ENCODE data around the gene SOX8.

SOX8 gene

DNA sequence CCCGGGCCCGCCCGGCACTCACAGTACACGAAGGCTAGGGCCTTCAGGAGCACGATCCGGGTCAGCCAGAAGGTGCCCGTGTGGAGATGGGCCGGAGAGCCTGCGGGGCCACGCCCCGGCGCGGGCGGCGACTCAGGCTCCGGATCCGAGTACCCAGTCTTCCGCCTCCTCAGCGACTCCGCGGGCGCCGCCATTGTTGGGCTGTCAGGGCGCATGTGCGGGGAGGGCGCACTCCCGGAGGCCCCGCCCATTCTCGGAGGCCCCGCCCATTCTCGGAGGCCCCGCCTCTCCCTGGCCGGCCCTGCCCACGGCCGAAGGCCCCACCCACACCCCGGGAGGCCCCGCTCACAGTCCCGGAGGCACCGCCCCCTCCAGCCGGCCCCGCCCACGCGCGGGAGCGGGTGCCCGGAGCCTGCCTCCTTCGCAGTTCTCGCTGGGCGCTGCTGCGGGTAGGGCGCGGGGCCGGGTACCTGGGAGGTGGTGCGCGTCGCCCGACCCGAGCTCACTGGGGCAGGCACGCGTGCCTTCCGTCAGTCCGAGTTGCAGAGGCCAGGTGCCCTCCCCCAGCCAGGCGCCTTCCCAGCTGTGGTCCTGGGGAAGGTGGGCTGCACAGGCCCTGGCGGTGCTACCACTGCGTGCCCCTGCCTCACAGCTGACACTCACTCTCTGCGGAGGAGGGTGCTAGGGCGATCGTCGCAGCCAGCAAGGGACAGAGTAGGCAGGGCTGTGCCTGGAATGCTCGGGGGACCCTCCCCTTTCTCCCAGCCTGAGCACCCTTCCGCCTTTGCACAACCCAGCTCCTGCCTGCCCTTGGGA lies 10.6 kb upstream of the SOX8 start, which contains the start of gene LMF1:
Gene LMF1 (minus strand): TSS at position 219 of the 816 bp plus-strand sequence. CDS start 4 bp downstream, at position 215.
- peak within 1 kb of the TSS; percentile 65 to 81 for H3K9ac ChIP-seq (ENCODE audit: low read depth in 1 of 2, low read length in 2 of 2)
- H3K27ac ChIP-seq (ENCODE audit: low read depth in 2 of 2, low read length in 2 of 2), result peak within 1 kb of the TSS; percentile 87 to 89
- H3K4me3 ChIP-seq (ENCODE audit: low read length in 2 of 2), result peak within 1 kb of the TSS; percentile 75 to 88
- peaks cover 8 to 11% of the 10 kb centered on the region in 2 donors for H3K4me1 ChIP-seq (ENCODE audit: control insufficient read depth in 2 of 2, insufficient read depth in 2 of 2, low read length in 2 of 2)
- H3K9me3 ChIP-seq (ENCODE audit: control insufficient read depth in 2 of 2, low read length in 2 of 2), result no peaks in the 10 kb centered on the region
- no peaks in the 10 kb centered on the region for H3K27me3 ChIP-seq (ENCODE audit: control insufficient read depth in 2 of 2, insufficient read depth in 2 of 2, low read length in 2 of 2)
- H3K36me3 ChIP-seq (ENCODE audit: control insufficient read depth in 2 of 2, insufficient read depth in 2 of 2, low read length in 2 of 2), result peaks cover 0 to 2% of the 10 kb centered on the region in 2 donors

DNA sequence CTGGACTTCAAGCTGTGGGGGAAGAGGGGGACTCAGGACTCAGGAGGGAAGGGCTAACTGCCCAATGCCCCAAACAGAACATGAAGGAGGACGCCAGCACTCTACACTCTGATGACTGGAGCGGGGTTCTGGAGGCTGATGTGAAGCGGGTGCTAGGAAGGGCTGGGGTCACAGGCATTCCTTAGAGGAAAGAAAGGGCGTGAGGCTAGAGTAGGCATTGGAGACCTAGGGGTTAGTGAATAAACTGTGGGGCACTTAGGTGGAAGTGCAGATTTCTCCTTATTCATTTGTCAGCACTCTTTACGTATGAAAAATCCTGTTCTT lies 10.0 kb upstream of the SOX8 start:
- H3K4me3 ChIP-seq (ENCODE audit: low read length in 2 of 2), result no peak overlapping the region
- H3K36me3 ChIP-seq (ENCODE audit: control insufficient read depth in 2 of 2, insufficient read depth in 2 of 2, low read length in 2 of 2), result no peaks in the 10 kb centered on the region
- no peaks in the 10 kb centered on the region for H3K27me3 ChIP-seq (ENCODE audit: control insufficient read depth in 2 of 2, insufficient read depth in 2 of 2, low read length in 2 of 2)
- peaks cover 8 to 11% of the 10 kb centered on the region in 2 donors for H3K4me1 ChIP-seq (ENCODE audit: control insufficient read depth in 2 of 2, insufficient read depth in 2 of 2, low read length in 2 of 2)
- no peaks in the 10 kb centered on the region for H3K9me3 ChIP-seq (ENCODE audit: control insufficient read depth in 2 of 2, low read length in 2 of 2)
- H3K9ac ChIP-seq (ENCODE audit: low read depth in 1 of 2, low read length in 2 of 2), result no peak overlapping the region
- H3K27ac ChIP-seq (ENCODE audit: low read depth in 2 of 2, low read length in 2 of 2), result no peak overlapping the region

GRCh38 chr16:971981-972315 lies 9.6 kb upstream of the SOX8 start:
- H3K27ac ChIP-seq (ENCODE audit: low read depth in 2 of 2, low read length in 2 of 2), result peak overlapping the region in 1 of 2 donors; percentile 11
- H3K9ac ChIP-seq (ENCODE audit: low read depth in 1 of 2, low read length in 2 of 2), result no peak overlapping the region
- H3K4me1 ChIP-seq (ENCODE audit: control insufficient read depth in 2 of 2, insufficient read depth in 2 of 2, low read length in 2 of 2), result peaks cover 8 to 11% of the 10 kb centered on the region in 2 donors

GRCh38 chr16:972316-973002 lies 9.1 kb upstream of the SOX8 start:
- Histone ChIP-seq H3K27me3 (ENCODE audit: control insufficient read depth in 2 of 2, insufficient read depth in 2 of 2, low read length in 2 of 2) (no peaks in the 10 kb centered on the region), H3K9me3 (ENCODE audit: control insufficient read depth in 2 of 2, low read length in 2 of 2) (no peaks in the 10 kb centered on the region), H3K9ac (ENCODE audit: low read depth in 1 of 2, low read length in 2 of 2) (no peak overlapping the region), H3K4me1 (ENCODE audit: control insufficient read depth in 2 of 2, insufficient read depth in 2 of 2, low read length in 2 of 2) (peaks cover 8 to 11% of the 10 kb centered on the region in 2 donors), H3K36me3 (ENCODE audit: control insufficient read depth in 2 of 2, insufficient read depth in 2 of 2, low read length in 2 of 2) (no peaks in the 10 kb centered on the region), H3K27ac (ENCODE audit: low read depth in 2 of 2, low read length in 2 of 2) (peak overlapping the region in 1 of 2 donors; percentile 11), H3K4me3 (ENCODE audit: low read length in 2 of 2) (no peak overlapping the region)

More at GRCh38 chr16:971981-972315, 9.6 kb upstream of the SOX8 start:
- Histone ChIP-seq H3K9me3 (ENCODE audit: control insufficient read depth in 2 of 2, low read length in 2 of 2) (no peaks in the 10 kb centered on the region), H3K27me3 (ENCODE audit: control insufficient read depth in 2 of 2, insufficient read depth in 2 of 2, low read length in 2 of 2) (no peaks in the 10 kb centered on the region), H3K36me3 (ENCODE audit: control insufficient read depth in 2 of 2, insufficient read depth in 2 of 2, low read length in 2 of 2) (no peaks in the 10 kb centered on the region), H3K4me3 (ENCODE audit: low read length in 2 of 2) (no peak overlapping the region)

- peaks cover 0 to 9% of the 10 kb centered on the region in 2 donors for H3K27me3 ChIP-seq (ENCODE audit: control insufficient read depth in 2 of 2, insufficient read depth in 2 of 2, low read length in 2 of 2)
- H3K4me3 ChIP-seq (ENCODE audit: low read length in 2 of 2), result no peak overlapping the region
- H3K27ac ChIP-seq (ENCODE audit: low read depth in 2 of 2, low read length in 2 of 2), result no peak overlapping the region
- no peak overlapping the region for H3K9ac ChIP-seq (ENCODE audit: low read depth in 1 of 2, low read length in 2 of 2)
- no peaks in the 10 kb centered on the region for H3K36me3 ChIP-seq (ENCODE audit: control insufficient read depth in 2 of 2, insufficient read depth in 2 of 2, low read length in 2 of 2)
- no peaks in the 10 kb centered on the region for H3K9me3 ChIP-seq (ENCODE audit: control insufficient read depth in 2 of 2, low read length in 2 of 2)
- H3K4me1 ChIP-seq (ENCODE audit: control insufficient read depth in 2 of 2, insufficient read depth in 2 of 2, low read length in 2 of 2), result peaks cover 8 to 11% of the 10 kb centered on the region in 2 donors
Measured at GRCh38 chr16:973366-973765, 8.2 kb upstream of the SOX8 start.

DNA sequence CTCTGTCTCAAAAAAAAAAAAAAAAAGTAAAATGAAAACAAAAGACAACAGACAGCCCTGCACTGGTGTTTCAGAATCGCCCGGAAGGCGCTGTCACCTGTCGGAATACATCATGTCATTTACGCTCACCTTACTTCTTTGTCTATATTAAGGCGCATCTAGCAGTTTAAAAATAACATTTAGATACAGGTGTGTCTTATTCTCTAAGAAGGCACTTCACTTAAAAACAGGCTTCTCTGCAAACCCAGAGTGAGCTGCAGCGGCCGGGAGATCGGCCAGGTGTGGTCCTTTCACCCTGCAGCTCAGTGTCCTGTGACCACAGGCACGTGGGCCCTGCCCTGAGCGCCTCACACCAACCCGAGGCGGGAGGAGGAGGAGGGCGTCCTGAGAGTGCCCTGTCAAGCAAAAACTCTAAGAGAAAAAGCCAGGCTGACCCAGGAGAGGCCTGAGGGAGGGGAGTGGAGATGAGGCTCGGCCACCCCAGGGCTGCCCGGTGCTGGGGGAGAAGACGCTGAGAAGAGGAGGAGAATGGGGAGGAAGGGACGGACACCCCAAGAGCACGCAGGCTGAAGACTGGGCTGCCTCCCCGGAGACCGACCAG lies 7.5 kb upstream of the SOX8 start:
- H3K4me3 ChIP-seq (ENCODE audit: low read length in 2 of 2), result no peak overlapping the region
- H3K36me3 ChIP-seq (ENCODE audit: control insufficient read depth in 2 of 2, insufficient read depth in 2 of 2, low read length in 2 of 2), result no peaks in the 10 kb centered on the region
- H3K27ac ChIP-seq (ENCODE audit: low read depth in 2 of 2, low read length in 2 of 2), result no peak overlapping the region
- H3K27me3 ChIP-seq (ENCODE audit: control insufficient read depth in 2 of 2, insufficient read depth in 2 of 2, low read length in 2 of 2), result peaks cover 0 to 16% of the 10 kb centered on the region in 2 donors
- peaks cover 8 to 11% of the 10 kb centered on the region in 2 donors for H3K4me1 ChIP-seq (ENCODE audit: control insufficient read depth in 2 of 2, insufficient read depth in 2 of 2, low read length in 2 of 2)
- H3K9me3 ChIP-seq (ENCODE audit: control insufficient read depth in 2 of 2, low read length in 2 of 2), result no peaks in the 10 kb centered on the region
- H3K9ac ChIP-seq (ENCODE audit: low read depth in 1 of 2, low read length in 2 of 2), result no peak overlapping the region

- no peak overlapping the region for H3K9ac ChIP-seq (ENCODE audit: low read depth in 1 of 2, low read length in 2 of 2)
- H3K36me3 ChIP-seq (ENCODE audit: control insufficient read depth in 2 of 2, insufficient read depth in 2 of 2, low read length in 2 of 2), result no peaks in the 10 kb centered on the region
- H3K4me1 ChIP-seq (ENCODE audit: control insufficient read depth in 2 of 2, insufficient read depth in 2 of 2, low read length in 2 of 2), result peaks cover 5 to 8% of the 10 kb centered on the region in 2 donors
- no peaks in the 10 kb centered on the region for H3K9me3 ChIP-seq (ENCODE audit: control insufficient read depth in 2 of 2, low read length in 2 of 2)
- no peak overlapping the region for H3K4me3 ChIP-seq (ENCODE audit: low read length in 2 of 2)
- H3K27me3 ChIP-seq (ENCODE audit: control insufficient read depth in 2 of 2, insufficient read depth in 2 of 2, low read length in 2 of 2), result peaks cover 0 to 17% of the 10 kb centered on the region in 2 donors
- H3K27ac ChIP-seq (ENCODE audit: low read depth in 2 of 2, low read length in 2 of 2), result no peak overlapping the region
Measured at GRCh38 chr16:974611-975261, 6.8 kb upstream of the SOX8 start.

GRCh38 chr16:975291-975690 lies 6.3 kb upstream of the SOX8 start:
- Histone ChIP-seq H3K27ac (ENCODE audit: low read depth in 2 of 2, low read length in 2 of 2) (no peak overlapping the region), H3K9me3 (ENCODE audit: control insufficient read depth in 2 of 2, low read length in 2 of 2) (no peaks in the 10 kb centered on the region), H3K36me3 (ENCODE audit: control insufficient read depth in 2 of 2, insufficient read depth in 2 of 2, low read length in 2 of 2) (no peaks in the 10 kb centered on the region), H3K27me3 (ENCODE audit: control insufficient read depth in 2 of 2, insufficient read depth in 2 of 2, low read length in 2 of 2) (peaks cover 0 to 20% of the 10 kb centered on the region in 2 donors), H3K9ac (ENCODE audit: low read depth in 1 of 2, low read length in 2 of 2) (no peak overlapping the region), H3K4me1 (ENCODE audit: control insufficient read depth in 2 of 2, insufficient read depth in 2 of 2, low read length in 2 of 2) (peaks cover 0 to 4% of the 10 kb centered on the region in 2 donors), H3K4me3 (ENCODE audit: low read length in 2 of 2) (no peak overlapping the region)

- H3K4me3 ChIP-seq (ENCODE audit: low read length in 2 of 2), result no peak overlapping the region
- no peaks in the 10 kb centered on the region for H3K9me3 ChIP-seq (ENCODE audit: control insufficient read depth in 2 of 2, low read length in 2 of 2)
- H3K36me3 ChIP-seq (ENCODE audit: control insufficient read depth in 2 of 2, insufficient read depth in 2 of 2, low read length in 2 of 2), result no peaks in the 10 kb centered on the region
- no peak overlapping the region for H3K9ac ChIP-seq (ENCODE audit: low read depth in 1 of 2, low read length in 2 of 2)
- no peak overlapping the region for H3K27ac ChIP-seq (ENCODE audit: low read depth in 2 of 2, low read length in 2 of 2)
- H3K27me3 ChIP-seq (ENCODE audit: control insufficient read depth in 2 of 2, insufficient read depth in 2 of 2, low read length in 2 of 2), result peaks cover 0 to 20% of the 10 kb centered on the region in 2 donors
- H3K4me1 ChIP-seq (ENCODE audit: control insufficient read depth in 2 of 2, insufficient read depth in 2 of 2, low read length in 2 of 2), result no peaks in the 10 kb centered on the region
Measured at GRCh38 chr16:976389-976931, 5.1 kb upstream of the SOX8 start.

Data from mucosa of rectum (tissue), 2 donors.